ENCODE measurements around the gene CDKN2AIP.

CDKN2AIP gene

GRCh38 chr4:183407128-183407585, 37.3 kb upstream of the CDKN2AIP start:
- peak overlapping the region; percentile 36 for H3K4me3 ChIP-seq (replicated peaks; ENCODE audit: insufficient read depth, low read length)
- H3K27ac ChIP-seq (replicated peaks) = no peak overlapping the region
- TF ChIP-seq, protein P1, sequence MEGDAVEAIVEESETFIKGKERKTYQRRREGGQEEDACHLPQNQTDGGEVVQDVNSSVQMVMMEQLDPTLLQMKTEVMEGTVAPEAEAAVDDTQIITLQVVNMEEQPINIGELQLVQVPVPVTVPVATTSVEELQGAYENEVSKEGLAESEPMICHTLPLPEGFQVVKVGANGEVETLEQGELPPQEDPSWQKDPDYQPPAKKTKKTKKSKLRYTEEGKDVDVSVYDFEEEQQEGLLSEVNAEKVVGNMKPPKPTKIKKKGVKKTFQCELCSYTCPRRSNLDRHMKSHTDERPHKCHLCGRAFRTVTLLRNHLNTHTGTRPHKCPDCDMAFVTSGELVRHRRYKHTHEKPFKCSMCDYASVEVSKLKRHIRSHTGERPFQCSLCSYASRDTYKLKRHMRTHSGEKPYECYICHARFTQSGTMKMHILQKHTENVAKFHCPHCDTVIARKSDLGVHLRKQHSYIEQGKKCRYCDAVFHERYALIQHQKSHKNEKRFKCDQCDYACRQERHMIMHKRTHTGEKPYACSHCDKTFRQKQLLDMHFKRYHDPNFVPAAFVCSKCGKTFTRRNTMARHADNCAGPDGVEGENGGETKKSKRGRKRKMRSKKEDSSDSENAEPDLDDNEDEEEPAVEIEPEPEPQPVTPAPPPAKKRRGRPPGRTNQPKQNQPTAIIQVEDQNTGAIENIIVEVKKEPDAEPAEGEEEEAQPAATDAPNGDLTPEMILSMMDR (IDR thresholded peaks at IDR 0.05; ENCODE audit: insufficient read depth, low read length) = peak; percentile 83
- no peak for TF ChIP-seq GABPA (IDR thresholded peaks at IDR 0.05; ENCODE audit: low read depth)
- peak; percentile 26 to 82 for DNase-seq (ENCODE audit: low read depth in 1 of 2, low spot score in 1 of 2)
- no peaks in the 10 kb centered on the region for H3K27me3 ChIP-seq (ENCODE audit: insufficient read depth, poor library complexity, severe bottlenecking)

DNA sequence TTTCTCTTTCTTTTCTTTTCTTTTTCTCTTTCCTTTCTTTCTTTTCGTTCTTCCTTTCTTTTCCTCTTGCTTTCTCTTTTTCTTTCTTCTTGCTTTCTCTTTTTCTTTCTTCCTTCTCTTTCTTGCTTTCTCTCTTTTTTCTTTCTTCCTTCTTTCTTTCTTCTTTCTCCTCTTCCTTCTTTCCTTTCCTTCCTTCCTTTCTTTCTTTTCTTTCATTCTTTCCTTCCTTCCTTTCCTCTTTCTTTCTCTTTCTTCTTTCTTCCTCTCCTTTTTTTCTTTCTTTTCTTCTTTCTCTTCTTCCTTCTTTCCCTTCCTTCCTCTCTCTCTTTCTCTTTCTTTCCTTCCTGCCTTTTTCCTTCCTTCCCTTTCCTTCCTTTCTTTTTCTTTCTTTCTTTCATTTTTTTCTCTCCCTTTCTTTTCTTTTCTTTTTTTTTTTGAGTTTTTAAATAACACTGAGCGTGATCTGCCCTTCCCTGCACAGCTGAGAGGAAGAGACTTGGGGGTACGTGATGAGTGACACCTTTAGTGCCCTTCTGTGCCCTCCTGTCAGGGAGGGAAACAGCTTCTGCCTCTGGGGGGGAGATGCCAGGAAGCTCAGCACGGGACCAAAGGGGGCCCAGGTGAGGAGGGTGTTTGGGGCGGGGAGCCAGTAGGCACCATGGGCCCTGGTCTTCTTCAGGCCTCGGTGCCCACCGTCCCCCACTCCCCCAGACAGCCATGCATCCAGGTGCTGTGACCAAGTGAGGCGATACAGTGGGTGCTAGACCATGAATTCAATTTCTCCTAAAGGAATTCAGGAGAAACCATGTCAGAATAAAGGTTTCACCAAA, 36.6 kb upstream of the CDKN2AIP start:
- Histone ChIP-seq H3K27me3 (ENCODE audit: insufficient read depth, poor library complexity, severe bottlenecking) (no peaks in the 10 kb centered on the region), H3K4me3 (replicated peaks; ENCODE audit: insufficient read depth, low read length) (no peak overlapping the region; the same call in 1 of the 2 replicates), H3K27ac (replicated peaks) (no peak overlapping the region)
- DNase-seq (ENCODE audit: low read depth in 1 of 2, low spot score in 1 of 2) = no peak
- TF ChIP-seq POLR2AphosphoS5 (IDR thresholded peaks at IDR 0.05; ENCODE audit: low read depth) (no peak), GABPA (IDR thresholded peaks at IDR 0.05; ENCODE audit: low read depth) (no peak), REST (IDR thresholded peaks at IDR 0.05; ENCODE audit: insufficient replicate concordance, low read depth) (no peak), SPI1 (IDR thresholded peaks at IDR 0.05; ENCODE audit: borderline replicate concordance, low read depth) (no peak)
- TF ChIP-seq, protein P1 (IDR thresholded peaks at IDR 0.05; ENCODE audit: insufficient read depth, low read length) = no peak

DNA sequence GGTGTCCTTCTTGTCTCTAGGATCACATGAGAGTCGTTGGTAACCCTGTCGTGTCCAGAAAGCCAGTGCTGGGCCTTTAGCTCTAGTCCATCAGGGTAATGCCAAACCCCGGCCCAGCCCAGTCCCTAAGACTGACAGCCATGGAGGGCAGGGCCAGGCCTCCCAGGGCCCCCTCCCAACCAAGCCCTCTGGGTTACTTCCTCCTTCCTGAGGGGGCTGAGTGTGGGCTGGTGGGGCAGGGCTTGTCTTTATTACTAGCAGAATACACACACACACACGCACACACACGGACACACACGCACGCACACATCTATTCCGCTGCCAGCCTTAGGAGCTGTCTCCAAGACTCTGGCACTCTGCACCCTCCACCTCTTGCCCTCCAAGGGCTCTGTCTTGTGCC, 35.6 kb upstream of the CDKN2AIP start:
- no peak for DNase-seq (ENCODE audit: low read depth in 1 of 2, low spot score in 1 of 2)
- no peak overlapping the region for H3K4me3 ChIP-seq (replicated peaks; ENCODE audit: insufficient read depth, low read length)
- H3K27ac ChIP-seq (replicated peaks) = no peak overlapping the region
- H3K27me3 ChIP-seq (ENCODE audit: insufficient read depth, poor library complexity, severe bottlenecking) = no peaks in the 10 kb centered on the region
- TF ChIP-seq REST (IDR thresholded peaks at IDR 0.05; ENCODE audit: insufficient replicate concordance, low read depth) (no peak), POLR2AphosphoS5 (IDR thresholded peaks at IDR 0.05; ENCODE audit: low read depth) (no peak), GABPA (IDR thresholded peaks at IDR 0.05; ENCODE audit: low read depth) (no peak), SPI1 (IDR thresholded peaks at IDR 0.05; ENCODE audit: borderline replicate concordance, low read depth) (no peak)
- TF ChIP-seq, protein P1 (IDR thresholded peaks at IDR 0.05; ENCODE audit: insufficient read depth, low read length) = no peak

Data from HL-60 (cell line).